GM10266 (cell line): ENCODE measurements around the gene LBHD2.

ENCODE experiments used
- DNase-seq: peaks from one replicate; pipeline ENCODE4 v3.0.0; 2012; ENCODE audit errors: extremely low spot score
- CTCF ChIP-seq: IDR thresholded peaks from 2 replicates; pipeline ENCODE4 v1.5.1; 2012; ENCODE audit warnings: mild to moderate bottlenecking, low read depth; ENCODE audit not compliant: control insufficient read depth, insufficient read depth; ENCODE audit errors: missing control alignments

The LBHD2 gene

GRCh38 chr14:103070263-103070885 lies 13.6 kb upstream of the LBHD2 start:
- no peak for DNase-seq
- no peak for TF ChIP-seq CTCF

- no peak for DNase-seq
- TF ChIP-seq CTCF: no peak
These were observed 13.0 kb upstream of the LBHD2 start for GRCh38 chr14:103070971-103071542.

- DNase-seq: no peak
- TF ChIP-seq CTCF: no peak
These were observed 12.3 kb upstream of the LBHD2 start for GRCh38 chr14:103071544-103072251.

- DNase-seq: no peak
These were observed 11.2 kb upstream of the LBHD2 start for GRCh38 chr14:103072595-103073366.

GRCh38 chr14:103073367-103073875 lies 10.6 kb upstream of the LBHD2 start:
- no peak for TF ChIP-seq CTCF
- DNase-seq: no peak

More at GRCh38 chr14:103072595-103073366, 11.2 kb upstream of the LBHD2 start:
- TF ChIP-seq CTCF: no peak

GRCh38 chr14:103073876-103074728 lies 9.9 kb upstream of the LBHD2 start:
- no peak for DNase-seq
- TF ChIP-seq CTCF: peak; percentile 7
